Colon (tissue), 2 donors: Measurements from ENCODE around the gene MAP4K4.

Experiments
- FAIRE-seq: peaks from 2 replicates; lab custom pipeline; 2012; peaks lifted over from hg19 to GRCh38; lab: Jason Lieb, UNC
- donor health status: control.
- donor health status: control.

Gene MAP4K4

DNA sequence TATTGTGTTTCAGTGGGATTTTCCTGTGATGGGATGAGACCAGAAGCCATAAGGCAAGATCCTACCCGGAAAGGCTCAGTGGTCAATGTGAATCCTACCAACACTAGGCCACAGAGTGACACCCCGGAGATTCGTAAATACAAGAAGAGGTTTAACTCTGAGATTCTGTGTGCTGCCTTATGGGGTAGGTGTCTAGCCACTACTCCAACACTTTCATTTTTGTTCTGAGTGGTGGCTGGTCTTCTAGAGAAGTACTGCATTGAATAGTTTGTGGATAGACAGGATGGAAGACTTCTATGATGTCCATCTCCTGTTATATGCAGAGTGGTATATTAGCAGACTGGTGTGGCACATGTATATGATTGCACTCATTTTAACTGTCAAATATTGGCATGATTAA, 176.6 kb downstream of the MAP4K4 start:
- no peak for FAIRE-seq

DNA sequence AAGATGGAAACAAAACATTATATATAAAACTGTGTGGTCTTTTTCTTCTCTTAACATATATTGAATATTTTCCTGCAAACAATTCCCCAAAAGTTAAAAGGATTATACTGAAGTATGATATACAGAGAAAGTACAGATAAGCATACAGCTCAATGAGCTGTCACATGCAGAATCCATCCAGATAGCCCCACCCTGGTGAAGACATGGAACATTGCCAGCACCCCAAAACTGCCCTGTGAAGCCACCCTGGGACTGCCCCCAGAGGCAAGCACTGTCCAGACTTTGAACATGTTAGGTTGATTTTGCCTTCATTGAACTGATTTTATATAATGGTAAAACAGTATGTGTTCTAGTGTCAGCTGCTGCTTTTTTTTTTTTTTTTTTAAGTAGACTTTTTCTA, 182.0 kb downstream of the MAP4K4 start:
- FAIRE-seq: no peak

DNA sequence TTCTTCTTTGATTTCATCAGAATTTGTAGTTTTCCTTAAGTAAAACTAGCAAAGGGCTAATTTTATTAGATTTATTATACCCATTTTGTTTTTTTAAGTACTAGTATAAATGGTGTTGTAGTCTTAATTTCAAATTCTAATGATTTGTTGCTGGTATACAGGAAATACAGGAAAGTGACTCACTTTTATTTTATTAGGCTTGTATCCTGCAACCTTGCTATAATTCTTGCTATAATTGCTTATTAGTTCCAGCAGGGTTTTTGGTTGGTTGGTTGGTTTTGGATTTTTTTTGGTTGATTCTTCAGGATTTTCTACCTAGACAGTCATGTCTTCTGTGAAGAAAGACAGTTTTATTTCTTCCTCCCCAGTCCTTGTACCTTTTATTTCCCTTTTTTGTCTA, 183.6 kb downstream of the MAP4K4 start:
- FAIRE-seq: no peak

DNA sequence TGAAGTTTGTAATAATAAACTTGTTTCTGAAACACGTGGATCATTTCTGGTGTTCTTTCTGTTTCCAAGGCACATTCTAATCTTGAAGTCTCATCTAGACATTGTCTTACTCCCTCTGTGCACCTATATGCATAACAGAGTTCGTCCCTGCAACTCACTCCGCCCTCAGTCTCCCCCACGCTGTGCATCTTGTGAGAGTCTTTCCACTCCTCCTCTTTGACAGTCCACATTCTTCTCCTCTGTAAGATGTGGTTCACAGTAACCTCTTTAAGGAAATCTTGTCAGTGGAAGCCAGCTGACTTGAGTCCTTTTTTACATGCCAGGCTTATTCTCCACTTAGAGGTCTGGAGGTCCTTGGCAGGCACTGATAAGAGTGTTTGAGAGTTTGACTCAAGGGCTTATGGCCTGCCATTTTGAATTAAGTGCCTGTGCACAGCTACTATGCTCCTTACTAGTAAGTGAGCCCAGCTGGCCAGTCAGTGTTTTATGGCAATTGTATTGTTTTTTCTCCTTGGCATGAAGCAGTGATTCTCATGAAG, 185.3 kb downstream of the MAP4K4 start:
- no peak for FAIRE-seq

DNA sequence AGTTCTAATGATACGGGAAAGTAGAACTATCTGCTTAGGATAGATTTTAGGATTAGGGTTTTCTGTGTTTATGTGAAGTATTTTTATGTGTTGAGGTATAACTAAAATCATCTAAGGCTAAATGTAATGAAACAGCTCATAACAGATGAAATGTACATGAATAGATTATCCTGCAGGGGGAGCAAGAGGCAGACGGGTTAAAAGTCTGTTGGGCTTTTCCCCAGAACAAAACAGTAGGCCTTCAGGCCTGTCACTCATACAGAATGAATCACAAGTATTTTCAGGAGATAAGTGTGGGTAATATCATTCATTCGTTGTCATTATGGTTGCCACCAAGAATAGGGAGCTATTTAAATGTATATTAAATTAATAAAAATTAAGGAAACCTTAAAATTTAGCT, 186.4 kb downstream of the MAP4K4 start:
- no peak for FAIRE-seq

DNA sequence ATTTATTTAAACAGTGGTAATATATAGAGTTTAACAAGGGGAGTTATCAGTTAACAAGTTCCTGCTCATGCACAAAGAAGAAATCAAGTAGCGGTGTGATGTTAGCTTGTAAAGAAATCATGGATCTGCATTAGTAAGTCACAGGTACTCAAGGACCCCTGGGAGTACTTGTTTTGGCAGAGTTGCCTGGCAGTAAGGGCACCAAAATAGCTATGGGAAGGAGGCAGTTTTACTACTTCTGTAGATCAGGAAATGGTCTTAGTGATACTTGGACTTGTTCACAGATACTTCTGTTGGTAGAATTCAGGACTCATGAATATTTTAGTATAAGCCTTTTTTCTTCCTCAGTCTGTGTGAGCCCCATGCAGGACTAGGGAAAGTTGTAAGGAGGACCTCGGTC, 186.9 kb downstream of the MAP4K4 start:
- FAIRE-seq: no peak

DNA sequence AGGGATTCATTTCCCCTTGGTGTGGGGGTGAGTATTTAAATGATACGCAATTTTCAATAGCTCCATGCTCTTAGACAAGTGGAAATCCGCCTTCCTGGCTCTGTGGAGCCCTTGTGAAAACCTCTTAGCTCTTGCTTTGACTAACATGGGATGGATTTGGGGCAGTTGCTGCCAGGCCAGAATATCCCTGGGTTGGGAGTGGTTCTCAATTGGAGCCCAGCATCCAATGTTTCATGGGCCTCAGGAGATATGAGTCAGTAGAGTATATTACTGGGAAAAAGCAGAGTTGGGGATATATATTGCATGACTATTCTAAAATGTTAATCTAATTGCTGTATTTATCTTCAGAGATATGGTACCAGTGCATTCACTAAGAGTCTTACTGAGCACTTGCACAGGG, 189.8 kb downstream of the MAP4K4 start:
- no peak for FAIRE-seq

DNA sequence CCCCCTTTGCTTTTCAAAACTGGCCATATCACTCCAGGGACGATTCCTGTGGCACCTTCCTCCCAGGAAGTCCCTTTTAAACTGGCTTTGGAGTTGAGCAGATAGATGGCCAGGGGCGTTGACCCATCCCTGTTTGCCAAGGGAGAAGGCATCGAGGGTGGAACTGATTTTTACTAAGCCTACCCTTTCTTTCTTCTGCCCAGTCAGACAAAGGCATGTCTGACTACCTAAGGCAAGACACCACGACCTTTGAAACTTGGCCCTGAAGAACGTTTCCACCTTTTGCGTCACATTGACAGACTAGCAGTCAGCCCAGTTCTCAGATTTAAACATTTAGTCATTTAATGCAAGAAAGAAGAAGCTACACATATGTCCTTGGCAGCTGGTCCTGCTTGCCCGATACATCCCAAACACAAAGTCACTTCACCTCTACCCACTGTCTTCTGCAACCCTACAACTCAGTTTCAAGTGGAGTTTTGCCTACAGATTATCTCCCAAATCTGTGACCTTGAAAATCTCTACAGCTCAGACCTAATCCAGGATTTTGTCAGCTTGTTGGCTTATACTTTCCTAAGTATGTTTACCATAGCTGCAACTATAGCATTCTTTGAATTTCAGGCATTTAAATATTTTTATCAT, 192.1 kb downstream of the MAP4K4 start:
- no peak for FAIRE-seq

DNA sequence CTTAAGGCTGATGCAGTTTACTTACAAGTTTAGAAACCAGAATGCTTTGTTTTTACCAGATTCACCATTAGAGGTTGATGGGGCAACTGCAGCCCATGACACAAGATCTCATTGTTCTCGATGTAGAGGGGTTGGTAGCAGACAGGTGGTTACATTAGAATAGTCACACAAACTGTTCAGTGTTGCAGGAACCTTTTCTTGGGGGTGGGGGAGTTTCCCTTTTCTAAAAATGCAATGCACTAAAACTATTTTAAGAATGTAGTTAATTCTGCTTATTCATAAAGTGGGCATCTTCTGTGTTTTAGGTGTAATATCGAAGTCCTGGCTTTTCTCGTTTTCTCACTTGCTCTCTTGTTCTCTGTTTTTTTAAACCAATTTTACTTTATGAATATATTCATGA, 194.9 kb downstream of the MAP4K4 start:
- no peak for FAIRE-seq

DNA sequence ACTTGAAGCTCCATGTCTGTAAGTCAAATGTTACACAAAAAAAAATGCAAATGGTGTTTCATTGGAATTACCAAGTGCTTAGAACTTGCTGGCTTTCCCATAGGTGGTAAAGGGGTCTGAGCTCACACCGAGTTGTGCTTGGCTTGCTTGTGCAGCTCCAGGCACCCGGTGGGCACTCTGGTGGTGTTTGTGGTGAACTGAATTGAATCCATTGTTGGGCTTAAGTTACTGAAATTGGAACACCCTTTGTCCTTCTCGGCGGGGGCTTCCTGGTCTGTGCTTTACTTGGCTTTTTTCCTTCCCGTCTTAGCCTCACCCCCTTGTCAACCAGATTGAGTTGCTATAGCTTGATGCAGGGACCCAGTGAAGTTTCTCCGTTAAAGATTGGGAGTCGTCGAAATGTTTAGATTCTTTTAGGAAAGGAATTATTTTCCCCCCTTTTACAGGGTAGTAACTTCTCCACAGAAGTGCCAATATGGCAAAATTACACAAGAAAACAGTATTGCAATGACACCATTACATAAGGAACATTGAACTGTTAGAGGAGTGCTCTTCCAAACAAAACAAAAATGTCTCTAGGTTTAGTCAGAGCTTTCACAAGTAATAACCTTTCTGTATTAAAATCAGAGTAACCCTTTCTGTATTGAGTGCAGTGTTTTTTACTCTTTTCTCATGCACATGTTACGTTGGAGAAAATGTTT, 196.3 kb downstream of the MAP4K4 start:
- FAIRE-seq: no peak

DNA sequence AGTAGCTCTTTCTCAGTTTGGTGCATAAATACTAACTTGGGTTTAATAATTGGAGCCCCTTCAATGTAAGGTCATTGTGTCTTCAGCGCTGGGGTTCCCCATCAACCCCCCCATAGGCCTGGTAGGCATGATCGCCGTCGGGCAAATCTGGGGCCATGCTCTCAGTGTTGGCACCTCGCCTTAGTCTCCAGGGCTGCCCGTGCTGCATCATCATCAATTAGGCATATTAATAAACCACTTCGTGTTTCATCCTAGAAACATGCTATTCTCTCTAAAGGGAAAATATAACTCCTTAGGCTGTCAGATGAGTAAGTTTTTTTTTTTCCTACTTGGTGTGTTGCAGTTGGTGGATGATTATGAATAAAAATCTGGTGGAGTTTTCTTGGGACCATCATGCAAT, 197.5 kb downstream of the MAP4K4 start:
- FAIRE-seq: no peak

DNA sequence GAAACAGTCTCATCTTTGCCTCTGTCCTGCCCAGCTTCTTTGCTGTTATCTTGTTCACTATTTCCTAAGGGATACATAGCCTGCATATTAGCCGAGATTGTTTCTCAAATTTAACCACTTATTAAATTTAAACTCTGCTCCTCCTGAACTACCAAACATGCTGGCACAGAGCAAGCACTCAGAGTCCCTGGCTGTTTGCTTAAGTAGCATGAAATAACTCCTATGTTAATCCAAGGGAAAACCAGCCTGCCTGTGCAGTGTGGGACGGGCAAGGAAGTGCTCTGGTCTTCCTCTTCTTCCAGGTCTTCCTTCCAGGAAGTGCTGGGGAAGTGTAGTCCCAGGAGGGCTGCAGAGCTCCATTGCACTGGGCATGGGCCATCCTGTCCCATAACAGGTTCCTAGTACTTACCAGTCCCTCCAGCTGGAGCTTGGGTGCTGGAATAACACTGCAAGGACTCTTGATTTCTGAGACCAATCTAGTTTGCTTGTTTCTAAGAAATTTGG, 198.4 kb downstream of the MAP4K4 start:
- FAIRE-seq: no peak

DNA sequence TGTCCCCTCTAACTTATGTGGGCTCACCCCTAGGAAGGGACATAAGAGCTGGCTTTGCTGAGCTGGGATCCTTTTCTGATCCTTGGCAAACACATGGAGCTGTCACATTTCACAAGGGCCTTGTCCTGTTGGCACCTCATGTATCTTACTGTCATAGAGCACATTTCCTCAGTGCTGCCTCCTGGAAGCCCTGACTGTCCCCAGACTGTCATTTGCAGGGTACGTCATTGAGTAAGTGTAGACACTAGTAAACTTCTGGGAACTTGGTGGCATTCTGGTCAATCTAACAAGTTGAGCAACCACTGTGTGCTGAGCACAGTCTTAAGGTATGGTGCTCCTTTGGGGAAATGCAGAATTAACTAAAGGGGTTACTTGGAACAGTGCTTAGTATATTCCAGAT, 199.8 kb downstream of the MAP4K4 start:
- no peak for FAIRE-seq

DNA sequence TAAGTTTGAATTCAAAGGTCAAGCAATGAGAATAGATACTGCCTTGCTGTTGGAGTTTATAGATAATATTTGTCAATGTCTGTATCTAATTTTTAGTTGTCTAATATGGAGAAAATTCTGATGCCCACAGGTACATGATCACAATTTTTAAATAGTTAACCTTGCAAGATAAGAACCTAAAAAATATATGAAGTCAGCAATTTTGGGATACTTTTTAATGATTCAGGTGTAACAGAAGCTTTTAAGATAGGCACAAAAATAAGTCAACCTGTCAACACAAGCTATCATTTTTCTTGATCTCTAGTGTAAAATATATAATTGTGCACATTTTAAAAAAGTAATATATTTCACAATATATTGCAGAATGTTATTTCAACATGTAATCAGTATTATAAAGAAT, 201.8 kb downstream of the MAP4K4 start:
- no peak for FAIRE-seq

DNA sequence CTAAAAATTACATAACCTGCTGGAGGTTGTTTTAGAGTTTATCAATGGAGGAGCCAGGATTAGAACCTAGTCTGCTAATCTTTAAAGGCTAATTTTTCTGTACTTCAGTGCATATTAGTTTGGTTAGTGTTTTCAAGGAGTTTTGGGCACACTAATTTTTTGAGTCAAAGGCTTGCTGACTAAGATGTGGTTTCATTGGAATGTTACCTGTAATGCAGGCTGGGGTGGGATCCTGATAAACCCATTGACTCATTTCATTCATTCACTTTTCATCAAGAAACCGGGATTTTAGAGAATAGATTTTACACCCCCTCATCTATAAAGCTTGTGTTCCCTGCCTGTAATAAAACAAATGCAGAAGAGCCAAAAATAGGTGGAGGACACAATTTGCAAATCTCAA, 202.4 kb downstream of the MAP4K4 start:
- no peak for FAIRE-seq

DNA sequence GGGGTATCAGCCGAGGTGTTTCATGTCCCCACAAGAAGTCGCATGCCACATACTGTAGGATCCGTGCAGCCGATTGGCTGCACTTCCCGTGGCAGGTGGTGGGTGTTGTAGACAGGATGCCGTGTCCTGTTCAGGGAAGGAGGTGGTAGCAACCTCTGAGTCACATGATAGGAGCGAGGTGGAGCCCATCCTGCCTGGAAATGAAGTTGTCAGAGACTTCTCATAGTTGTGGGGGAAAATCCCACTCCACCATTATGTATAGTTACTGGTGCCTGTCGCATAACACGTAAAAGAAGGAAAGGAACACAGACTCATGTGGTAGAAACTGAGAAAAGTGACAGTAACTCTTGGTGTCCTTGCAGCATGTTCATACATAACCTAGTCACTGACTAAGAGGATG, 202.9 kb downstream of the MAP4K4 start:
- FAIRE-seq: no peak

DNA sequence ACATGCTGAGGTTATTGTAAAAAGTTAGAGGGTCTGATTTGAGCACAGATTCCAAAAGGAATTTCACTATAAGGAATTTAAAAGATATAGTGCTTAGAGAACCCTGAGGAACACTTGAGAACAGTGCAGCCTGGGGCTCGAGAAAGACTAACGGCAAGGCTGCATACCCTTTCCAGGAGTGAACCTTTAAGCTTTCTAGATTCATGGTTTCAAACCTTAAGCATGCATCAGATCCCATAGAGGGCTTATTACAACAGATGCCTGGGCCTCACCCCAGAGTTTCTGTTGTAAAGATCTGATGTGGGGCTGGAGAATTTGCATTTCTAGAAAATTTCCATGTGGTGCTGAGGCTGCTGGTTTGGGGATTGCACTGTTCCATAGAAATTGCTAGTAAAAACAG, 203.7 kb downstream of the MAP4K4 start:
- no peak for FAIRE-seq

DNA sequence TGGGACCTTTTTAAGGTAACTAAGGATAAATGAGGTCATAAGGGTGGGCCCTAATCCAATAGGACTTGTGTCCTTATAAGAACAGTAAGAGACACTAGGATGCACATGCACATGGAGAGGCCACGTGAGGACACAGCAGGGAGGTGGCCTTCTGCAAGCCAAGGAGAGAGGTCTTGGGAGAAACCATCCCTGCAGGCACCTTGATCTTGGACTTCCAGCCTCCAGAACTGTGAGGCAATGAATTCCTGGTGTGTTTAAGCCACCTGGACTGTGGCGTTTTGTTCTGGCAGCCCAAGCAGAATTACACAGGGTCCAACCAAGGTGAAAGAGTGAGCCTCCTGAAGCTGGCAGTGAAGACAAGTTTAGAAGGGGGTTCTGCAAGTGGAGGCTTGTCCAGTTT, 204.7 kb downstream of the MAP4K4 start:
- FAIRE-seq: no peak

DNA sequence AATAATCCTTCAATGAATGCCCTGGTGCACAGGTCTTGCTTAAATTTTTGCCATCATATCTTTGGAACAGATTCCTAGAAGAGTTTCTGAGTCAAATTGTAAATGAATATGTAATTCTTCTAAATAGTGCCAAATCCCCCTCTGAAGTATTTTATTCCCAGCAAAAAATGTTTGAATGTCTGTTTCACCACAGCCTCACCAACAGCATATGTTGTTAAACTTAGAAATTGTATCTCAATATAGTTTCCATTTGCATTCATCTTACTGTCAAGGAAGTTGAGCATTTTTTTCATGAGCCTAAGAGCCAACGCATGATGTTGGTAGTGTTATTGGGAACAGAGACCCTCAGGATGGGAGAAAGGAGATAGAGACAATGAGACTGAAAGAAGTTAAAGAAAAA, 207.4 kb downstream of the MAP4K4 start:
- no peak for FAIRE-seq

DNA sequence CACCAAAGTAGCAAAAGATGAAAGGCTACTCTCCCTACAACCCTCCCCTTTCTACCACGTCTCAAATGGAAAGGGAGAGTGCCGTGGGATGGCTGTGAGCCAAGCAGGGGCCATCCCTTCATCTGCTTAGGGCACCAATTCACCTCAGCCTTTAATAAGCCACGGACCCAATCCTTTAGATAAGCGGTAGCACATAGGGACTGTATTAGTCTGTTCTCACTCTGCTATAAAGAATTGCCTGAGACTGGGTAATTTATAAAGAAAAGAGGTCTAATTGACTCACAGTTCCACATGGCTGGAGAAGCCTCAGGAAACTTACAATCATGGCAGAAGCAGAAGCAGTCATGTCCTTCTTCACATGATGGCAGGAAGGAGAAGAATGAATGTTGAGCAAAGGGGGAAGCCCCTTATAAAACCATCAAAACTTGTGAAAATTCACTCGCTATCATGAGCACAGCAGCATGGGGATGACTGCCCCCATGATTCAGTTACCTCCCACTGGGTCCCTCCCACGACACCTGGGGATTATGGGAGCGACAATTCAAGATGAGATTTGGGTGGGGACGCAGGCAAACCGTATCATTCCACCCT, 208.3 kb downstream of the MAP4K4 start:
- no peak for FAIRE-seq

DNA sequence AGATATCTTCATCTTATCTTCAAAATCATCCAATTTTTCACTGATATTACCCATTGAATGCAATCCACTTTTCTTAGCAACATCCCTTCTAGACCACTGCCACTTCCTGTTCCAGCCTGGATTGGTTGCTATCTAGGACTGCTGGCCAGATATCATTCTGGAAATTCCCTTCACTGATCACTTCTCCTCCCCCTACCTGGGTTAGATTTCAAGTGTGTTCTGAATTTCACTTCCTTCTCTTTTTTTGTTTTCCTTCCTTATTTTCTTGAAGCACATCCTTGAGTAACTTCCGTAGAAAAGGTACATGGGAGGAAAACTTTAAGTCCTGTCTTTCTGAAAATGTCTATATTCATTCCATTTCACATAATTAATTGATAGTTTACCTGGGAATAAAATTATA, 212.3 kb downstream of the MAP4K4 start:
- no peak for FAIRE-seq

DNA sequence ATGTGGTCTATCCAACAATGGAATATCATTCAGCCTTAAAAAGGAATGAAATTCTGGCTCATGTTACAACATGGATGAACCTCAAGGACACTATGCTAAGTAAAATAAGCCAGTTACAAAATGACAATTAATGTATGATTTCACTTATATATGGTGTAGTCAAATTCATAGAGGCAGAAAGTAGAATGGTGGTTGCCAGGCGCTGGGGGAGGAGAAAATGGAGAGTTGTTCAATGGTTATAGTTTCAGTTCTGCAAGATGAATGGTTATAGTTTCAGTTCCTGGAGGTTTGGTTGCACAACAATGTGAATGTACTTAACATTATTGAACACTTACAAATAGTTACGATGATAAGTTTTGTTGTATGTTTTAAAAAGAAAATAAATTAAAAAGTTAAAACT, 215.0 kb downstream of the MAP4K4 start:
- FAIRE-seq: no peak

DNA sequence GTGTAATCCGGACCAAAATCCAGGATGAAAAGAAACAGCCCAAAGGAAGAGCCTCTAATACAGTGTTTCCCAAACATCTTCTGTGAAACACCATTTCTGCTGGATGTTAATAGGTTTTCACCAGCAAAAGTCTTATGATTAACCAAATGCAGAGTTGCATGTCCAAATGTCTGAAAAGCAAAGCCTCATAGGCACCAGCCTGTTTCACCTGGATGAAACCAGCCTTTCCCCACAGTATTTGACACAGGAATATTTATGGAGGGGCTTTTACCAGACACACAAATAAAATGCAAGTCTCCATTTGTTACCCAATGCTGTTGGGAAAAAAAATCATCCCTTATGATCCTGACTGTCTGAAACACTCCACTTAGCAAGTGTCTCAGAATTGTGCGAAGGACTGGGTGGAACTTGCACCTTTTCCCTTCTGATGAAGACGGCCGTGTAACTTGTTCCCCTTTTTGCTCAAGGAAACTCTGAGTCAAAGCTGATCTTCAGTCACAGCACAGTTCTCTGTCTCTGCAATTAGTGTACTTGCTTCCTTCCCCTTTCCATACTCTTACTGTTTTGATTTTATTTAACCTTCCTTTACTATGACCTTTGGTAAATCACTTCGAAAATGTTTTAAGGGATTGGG, 223.9 kb downstream of the MAP4K4 start:
- FAIRE-seq: no peak
